PC-9 (cell line): Measurements from ENCODE around the gene TEDDM1.

ENCODE experiments used
- EZH2 ChIP-seq: fragments of 200-600 bp; sonication (generic); IDR thresholded peaks from 2 replicates; pipeline ENCODE4 v1.8.0; 2017; ENCODE audit warnings: antibody characterized with exemption, low read depth
- TF ChIP-seq, protein P1 (sequence below): fragments of 200-600 bp; sonication (generic); conservative IDR thresholded peaks from 2 replicates; pipeline ENCODE4 v1.6.1; 2017; ENCODE audit warnings: mixed run types, antibody characterized with exemption, mild to moderate bottlenecking, moderate library complexity

DNA sequence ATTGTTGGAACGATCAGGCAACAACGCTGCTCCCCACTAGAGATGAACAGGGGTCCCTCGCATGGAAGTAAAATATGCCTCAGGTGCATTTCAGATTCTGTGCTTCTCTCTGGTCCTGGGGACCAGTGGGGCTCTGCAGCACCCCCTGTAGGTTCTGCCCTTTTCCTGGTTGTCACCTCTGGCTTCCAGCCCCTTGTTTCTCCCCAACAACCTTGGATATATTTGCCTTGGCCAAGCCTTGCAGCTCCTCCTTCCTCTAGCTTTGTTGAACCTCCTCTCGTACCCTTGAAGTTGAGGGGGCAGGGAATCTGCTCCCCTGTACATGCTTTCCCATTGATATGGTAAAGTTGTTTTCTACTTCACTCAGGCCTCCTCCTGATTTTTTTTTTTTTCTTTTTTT, 44.0 kb upstream of the TEDDM1 start:
- TF ChIP-seq, protein P1, sequence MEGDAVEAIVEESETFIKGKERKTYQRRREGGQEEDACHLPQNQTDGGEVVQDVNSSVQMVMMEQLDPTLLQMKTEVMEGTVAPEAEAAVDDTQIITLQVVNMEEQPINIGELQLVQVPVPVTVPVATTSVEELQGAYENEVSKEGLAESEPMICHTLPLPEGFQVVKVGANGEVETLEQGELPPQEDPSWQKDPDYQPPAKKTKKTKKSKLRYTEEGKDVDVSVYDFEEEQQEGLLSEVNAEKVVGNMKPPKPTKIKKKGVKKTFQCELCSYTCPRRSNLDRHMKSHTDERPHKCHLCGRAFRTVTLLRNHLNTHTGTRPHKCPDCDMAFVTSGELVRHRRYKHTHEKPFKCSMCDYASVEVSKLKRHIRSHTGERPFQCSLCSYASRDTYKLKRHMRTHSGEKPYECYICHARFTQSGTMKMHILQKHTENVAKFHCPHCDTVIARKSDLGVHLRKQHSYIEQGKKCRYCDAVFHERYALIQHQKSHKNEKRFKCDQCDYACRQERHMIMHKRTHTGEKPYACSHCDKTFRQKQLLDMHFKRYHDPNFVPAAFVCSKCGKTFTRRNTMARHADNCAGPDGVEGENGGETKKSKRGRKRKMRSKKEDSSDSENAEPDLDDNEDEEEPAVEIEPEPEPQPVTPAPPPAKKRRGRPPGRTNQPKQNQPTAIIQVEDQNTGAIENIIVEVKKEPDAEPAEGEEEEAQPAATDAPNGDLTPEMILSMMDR: no peak
- TF ChIP-seq EZH2: no peak
